Measurements from ENCODE around the gene SQSTM1. TPM values are rescaled to one million over a fixed set of nuclear protein-coding genes. Genes with fewer than 3 reads are reported as not detected.

The SQSTM1 gene
- total and polyA plus RNA-seq, 9 of the 15 experiments (the other 6 are each of a cell fraction or from before 2014, with no cell fraction given): 5.6 to 148 (median 64.0) TPM

DNA sequence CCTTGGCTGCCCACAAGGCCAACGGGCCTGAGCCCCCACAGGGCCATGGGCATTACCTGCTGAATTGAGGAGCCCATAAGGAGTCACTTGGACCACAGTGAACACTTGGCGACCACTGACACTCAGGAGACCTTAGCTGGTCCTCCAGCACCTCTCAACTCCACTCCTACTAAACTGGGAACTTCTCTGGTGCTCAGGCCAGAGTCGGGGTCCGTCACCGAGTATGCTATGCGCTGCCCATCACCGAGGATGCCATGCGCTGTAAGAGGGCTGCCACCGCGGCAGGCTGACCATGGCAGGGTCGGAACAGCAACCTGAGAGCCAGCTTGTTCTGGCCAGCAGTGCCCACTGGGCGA, 600 bp upstream of the SQSTM1 start (continued):
- TF ChIP-seq, protein P1, sequence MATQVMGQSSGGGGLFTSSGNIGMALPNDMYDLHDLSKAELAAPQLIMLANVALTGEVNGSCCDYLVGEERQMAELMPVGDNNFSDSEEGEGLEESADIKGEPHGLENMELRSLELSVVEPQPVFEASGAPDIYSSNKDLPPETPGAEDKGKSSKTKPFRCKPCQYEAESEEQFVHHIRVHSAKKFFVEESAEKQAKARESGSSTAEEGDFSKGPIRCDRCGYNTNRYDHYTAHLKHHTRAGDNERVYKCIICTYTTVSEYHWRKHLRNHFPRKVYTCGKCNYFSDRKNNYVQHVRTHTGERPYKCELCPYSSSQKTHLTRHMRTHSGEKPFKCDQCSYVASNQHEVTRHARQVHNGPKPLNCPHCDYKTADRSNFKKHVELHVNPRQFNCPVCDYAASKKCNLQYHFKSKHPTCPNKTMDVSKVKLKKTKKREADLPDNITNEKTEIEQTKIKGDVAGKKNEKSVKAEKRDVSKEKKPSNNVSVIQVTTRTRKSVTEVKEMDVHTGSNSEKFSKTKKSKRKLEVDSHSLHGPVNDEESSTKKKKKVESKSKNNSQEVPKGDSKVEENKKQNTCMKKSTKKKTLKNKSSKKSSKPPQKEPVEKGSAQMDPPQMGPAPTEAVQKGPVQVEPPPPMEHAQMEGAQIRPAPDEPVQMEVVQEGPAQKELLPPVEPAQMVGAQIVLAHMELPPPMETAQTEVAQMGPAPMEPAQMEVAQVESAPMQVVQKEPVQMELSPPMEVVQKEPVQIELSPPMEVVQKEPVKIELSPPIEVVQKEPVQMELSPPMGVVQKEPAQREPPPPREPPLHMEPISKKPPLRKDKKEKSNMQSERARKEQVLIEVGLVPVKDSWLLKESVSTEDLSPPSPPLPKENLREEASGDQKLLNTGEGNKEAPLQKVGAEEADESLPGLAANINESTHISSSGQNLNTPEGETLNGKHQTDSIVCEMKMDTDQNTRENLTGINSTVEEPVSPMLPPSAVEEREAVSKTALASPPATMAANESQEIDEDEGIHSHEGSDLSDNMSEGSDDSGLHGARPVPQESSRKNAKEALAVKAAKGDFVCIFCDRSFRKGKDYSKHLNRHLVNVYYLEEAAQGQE (IDR thresholded peaks at IDR 0.05; ENCODE audit: borderline replicate concordance): no peak
- TF ChIP-seq, protein P1 (CRISPR knock-in tag; IDR thresholded peaks at IDR 0.05; ENCODE audit: low read depth): no peak
- TF ChIP-seq ESRRA (IDR thresholded peaks at IDR 0.05; ENCODE audit: borderline replicate concordance, low read depth) (no peak), CEBPG (CRISPR knock-in tag; IDR thresholded peaks at IDR 0.05) (no peak), CEBPG (tag; conservative IDR thresholded peaks at IDR 0.05 in 1 of 2, IDR thresholded peaks at IDR 0.05 in 1 of 2) (no peak), NFYB (IDR thresholded peaks at IDR 0.05; ENCODE audit: extremely low read depth, insufficient read length) (no peak), NR4A1 (CRISPR knock-in tag; IDR thresholded peaks at IDR 0.05) (no peak), NR4A1 (tag; IDR thresholded peaks at IDR 0.05) (peak; percentile 29; the same call in 1 of the 2 replicates), SMAD4 (CRISPR knock-in tag; conservative IDR thresholded peaks at IDR 0.05) (0 out of 2 replicates have a peak, but pooled peaks have one; percentile 16), L3MBTL2 (IDR thresholded peaks at IDR 0.05) (no peak), EZH2 (IDR thresholded peaks at IDR 0.05; ENCODE audit: borderline replicate concordance, low read depth, low read length) (no peak), IRF1 (CRISPR knock-in tag; IDR thresholded peaks at IDR 0.05; ENCODE audit: borderline replicate concordance) (no peak), PML (IDR thresholded peaks at IDR 0.05; ENCODE audit: low read length) (no peak), ZNF785 (CRISPR knock-in tag; IDR thresholded peaks at IDR 0.05) (no peak)
- TF ChIP-seq, protein P2, sequence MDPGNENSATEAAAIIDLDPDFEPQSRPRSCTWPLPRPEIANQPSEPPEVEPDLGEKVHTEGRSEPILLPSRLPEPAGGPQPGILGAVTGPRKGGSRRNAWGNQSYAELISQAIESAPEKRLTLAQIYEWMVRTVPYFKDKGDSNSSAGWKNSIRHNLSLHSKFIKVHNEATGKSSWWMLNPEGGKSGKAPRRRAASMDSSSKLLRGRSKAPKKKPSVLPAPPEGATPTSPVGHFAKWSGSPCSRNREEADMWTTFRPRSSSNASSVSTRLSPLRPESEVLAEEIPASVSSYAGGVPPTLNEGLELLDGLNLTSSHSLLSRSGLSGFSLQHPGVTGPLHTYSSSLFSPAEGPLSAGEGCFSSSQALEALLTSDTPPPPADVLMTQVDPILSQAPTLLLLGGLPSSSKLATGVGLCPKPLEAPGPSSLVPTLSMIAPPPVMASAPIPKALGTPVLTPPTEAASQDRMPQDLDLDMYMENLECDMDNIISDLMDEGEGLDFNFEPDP (CRISPR knock-in tag; IDR thresholded peaks at IDR 0.05): 0 out of 2 replicates have a peak, but pooled peaks have one; percentile 31
- TF ChIP-seq, protein P3, sequence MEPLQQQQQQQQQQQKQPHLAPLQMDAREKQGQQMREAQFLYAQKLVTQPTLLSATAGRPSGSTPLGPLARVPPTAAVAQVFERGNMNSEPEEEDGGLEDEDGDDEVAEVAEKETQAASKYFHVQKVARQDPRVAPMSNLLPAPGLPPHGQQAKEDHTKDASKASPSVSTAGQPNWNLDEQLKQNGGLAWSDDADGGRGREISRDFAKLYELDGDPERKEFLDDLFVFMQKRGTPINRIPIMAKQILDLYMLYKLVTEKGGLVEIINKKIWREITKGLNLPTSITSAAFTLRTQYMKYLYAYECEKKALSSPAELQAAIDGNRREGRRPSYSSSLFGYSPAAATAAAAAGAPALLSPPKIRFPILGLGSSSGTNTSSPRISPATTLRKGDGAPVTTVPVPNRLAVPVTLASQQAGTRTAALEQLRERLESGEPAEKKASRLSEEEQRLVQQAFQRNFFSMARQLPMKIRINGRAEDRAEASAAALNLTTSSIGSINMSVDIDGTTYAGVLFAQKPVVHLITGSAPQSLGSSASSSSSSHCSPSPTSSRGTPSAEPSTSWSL (CRISPR knock-in tag; IDR thresholded peaks at IDR 0.05; ENCODE audit: borderline replicate concordance): 0 out of 2 replicates have a peak, but pooled peaks have one; percentile 61
- TF ChIP-seq, protein P4, sequence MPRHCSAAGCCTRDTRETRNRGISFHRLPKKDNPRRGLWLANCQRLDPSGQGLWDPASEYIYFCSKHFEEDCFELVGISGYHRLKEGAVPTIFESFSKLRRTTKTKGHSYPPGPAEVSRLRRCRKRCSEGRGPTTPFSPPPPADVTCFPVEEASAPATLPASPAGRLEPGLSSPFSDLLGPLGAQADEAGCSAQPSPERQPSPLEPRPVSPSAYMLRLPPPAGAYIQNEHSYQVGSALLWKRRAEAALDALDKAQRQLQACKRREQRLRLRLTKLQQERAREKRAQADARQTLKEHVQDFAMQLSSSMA (CRISPR knock-in tag; IDR thresholded peaks at IDR 0.05): 0 out of 2 replicates have a peak, but pooled peaks have one; percentile 50

All from K562 (cell line).